GM18502 (cell line): ENCODE data around the gene MPPED2.
A peak's percentile ranks its signal among the peaks of the same experiment; 100 is the strongest.

Source experiments
- ATAC-seq: cut with Tn5 transposase; IDR thresholded peaks from one replicate; pipeline ENCODE4 v1.9.1; 2021; ENCODE audit warnings: mild to moderate bottlenecking; ENCODE audit not compliant: unreplicated experiment, poor library complexity

Gene MPPED2

DNA sequence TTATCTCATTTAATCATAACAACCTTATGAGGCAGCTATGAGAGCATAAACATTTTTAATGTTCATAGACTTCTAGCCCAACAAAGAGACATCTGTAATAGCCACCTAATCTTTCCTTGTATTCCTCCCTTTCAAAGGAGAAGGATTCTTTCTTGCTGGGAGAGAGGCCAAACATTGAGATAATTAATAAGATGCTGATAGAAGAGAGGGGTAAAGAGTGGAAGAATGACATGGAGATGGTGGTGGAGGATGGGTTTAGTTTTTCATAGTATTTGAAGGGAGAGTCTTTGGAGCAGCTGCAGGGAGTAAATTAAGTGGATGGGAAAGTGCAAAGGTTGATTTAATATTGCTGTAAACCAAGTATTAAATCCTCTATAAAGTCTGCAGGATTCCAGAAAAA lies 205.3 kb downstream of the MPPED2 start:
- no peak for ATAC-seq

GRCh38 chr11:30377347-30377746 lies 208.8 kb downstream of the MPPED2 start:
- no peak for ATAC-seq

GRCh38 chr11:30370164-30370563 lies 216.0 kb downstream of the MPPED2 start:
- no peak for ATAC-seq

DNA sequence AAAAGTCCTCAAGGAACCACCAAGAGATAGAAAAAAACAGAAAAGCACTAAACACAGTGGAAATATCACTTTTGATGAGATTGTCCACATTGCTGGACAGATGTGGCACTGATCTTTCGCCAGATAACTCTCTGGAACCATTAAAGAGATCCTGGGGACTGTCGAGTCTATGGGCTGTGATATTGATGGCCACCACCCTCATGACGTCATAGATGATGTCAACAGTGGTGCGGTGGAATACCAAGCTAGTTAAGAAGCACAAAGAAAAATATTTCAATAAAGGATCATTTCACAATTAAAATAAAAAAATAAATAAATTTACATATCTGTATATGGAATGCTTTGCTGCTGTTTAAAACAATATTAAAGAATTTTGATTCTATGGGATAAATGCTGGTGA lies 217.8 kb downstream of the MPPED2 start:
- ATAC-seq: no peak

DNA sequence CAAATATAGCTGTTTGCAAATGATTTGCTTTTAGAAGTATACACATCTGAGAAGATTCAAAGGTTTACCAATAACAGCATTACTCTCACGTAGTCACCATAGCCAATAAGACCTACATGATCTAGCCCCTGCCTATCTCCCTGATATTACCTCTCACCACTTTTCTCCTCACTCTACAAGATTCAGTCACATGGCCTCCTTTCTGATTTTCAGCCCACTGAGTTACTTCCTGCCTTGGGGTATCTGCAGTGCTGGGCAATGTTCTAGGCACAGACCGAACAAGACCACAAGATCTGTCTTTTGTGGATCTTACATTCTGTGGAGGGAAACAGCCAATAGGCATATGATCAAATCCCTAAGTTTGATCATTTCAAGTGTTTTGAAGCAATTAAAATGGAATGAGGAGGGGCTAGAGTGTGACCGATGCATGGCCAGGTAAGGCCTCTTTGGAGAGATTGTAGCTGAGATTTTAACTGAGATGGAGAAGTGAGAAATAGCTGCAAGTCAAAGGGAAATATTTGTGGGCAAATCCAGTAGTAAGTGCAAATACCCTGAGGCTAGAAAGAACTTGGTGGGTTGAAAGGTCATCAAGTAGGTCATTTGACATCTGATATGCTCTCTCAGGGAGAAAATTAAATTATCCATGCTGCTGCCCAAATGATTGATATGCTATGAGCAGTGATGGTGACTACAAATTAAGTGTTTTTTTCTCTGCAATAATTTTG lies 220.2 kb downstream of the MPPED2 start:
- ATAC-seq: peak; percentile 75

DNA sequence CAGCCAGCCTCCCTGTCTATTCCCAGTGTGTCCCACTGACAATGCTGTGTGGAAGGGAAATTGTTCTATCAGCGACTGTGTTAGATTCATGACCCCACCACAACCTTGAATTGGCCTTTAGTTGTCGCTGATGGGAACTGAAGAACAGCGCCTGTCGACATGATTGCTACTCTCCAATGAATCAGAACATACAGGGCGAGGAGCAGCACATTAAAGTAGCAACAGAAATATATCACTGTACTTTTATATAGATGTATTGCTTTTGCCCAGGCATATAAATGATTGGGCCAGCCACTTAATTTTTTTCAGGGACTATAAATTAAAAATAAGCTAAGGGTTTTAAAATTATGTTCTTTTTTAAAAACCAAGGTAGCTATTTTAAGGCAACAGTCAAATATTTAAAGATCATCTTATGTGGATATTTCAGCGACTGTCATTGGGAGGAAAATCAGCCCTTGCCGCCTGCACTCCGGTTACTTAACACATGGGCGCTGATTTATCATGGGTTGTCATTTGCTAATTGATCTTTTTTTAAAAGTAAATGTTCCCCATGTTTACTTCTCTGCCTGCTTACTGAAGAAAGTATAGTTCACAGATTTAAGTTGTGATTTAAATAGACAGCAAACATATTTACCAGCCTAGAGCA lies 221.2 kb downstream of the MPPED2 start:
- ATAC-seq: no peak

GRCh38 chr11:30364139-30364836 lies 221.9 kb downstream of the MPPED2 start:
- no peak for ATAC-seq

GRCh38 chr11:30360741-30361140 lies 225.4 kb downstream of the MPPED2 start:
- ATAC-seq: no peak
